GM12878 (cell line): ENCODE results near the gene CDX1. TPM values are rescaled to one million over a fixed set of nuclear protein-coding genes. Genes with fewer than 3 reads are reported as not detected.

Experiments
- ATAC-seq: fragments of 200-7000 bp; cut with Tn5 transposase; 3 replicates; pipeline ENCODE4 v1.9.1; 2020; ENCODE audit warnings: mild to moderate bottlenecking, moderate library complexity
- BruUV-seq: library from RNA; stranded (reverse); fragments of 400-500 nt; replicated peaks from 2 replicates; lab custom pipeline; 2021; lab: Mats Ljungman, UMichigan
- CTCF ChIA-PET: fragments of 300-600 bp; sonication (Branson Sonifier 250); formaldehyde crosslinking; extraction: SDS; loops from one replicate; lab custom pipeline; 2021; ENCODE audit warnings: inconsistent platforms; lab: Yijun Ruan, JAX
- POLR2A ChIA-PET: fragments of 350-600 bp; formaldehyde crosslinking; extraction: SDS; loops from one replicate; lab custom pipeline; 2021; ENCODE audit warnings: inconsistent platforms; lab: Charles Lee
- RAD21 ChIA-PET: fragments of 300-600 bp; sonication (Branson Sonifier 250); formaldehyde crosslinking; loops from one replicate; lab custom pipeline; 2023; ENCODE audit warnings: antibody characterized with exemption; ENCODE audit not compliant: unreplicated experiment; lab: Charles Lee
- SMC1A ChIA-PET: fragments of 300-600 bp; sonication (Branson Sonifier 250); formaldehyde crosslinking; loops from one replicate; lab custom pipeline; 2023; ENCODE audit not compliant: unreplicated experiment, uncharacterized antibody; lab: Charles Lee
- DNase-seq: peaks from one replicate; pipeline ENCODE4 v3.0.0-alpha.2; 2011; ENCODE audit warnings: low read depth, low spot score
- FAIRE-seq: peaks from 3 replicates; lab custom pipeline; 2011; peaks lifted over from hg19 to GRCh38; lab: Jason Lieb, UNC
- H2AFZ ChIP-seq: 2 replicates; pipeline ENCODE4 v1.6.0; 2011; ENCODE audit warnings: low read depth, low read length, control low read depth; ENCODE audit not compliant: control insufficient read depth
- H3K27ac ChIP-seq: 2 replicates; pipeline ENCODE4 v1.5.1; 2011; ENCODE audit warnings: control low read depth; ENCODE audit not compliant: control insufficient read depth, insufficient read depth
- H3K27me3 ChIP-seq, 2 experiments: replicated peaks in 1 of 2; 2 replicates each; pipeline versions ENCODE4 v1.6.0 to v1.6.1; 2011; ENCODE audit warnings: low read length in 1 of 2; ENCODE audit not compliant: control insufficient read depth in 2 of 2, insufficient read depth in 2 of 2
- H3K36me3 ChIP-seq, 2 experiments: 2 replicates each; pipeline ENCODE4 v1.5.1; 2011; ENCODE audit warnings: low read length in 1 of 2; ENCODE audit not compliant: control insufficient read depth in 2 of 2, insufficient read depth in 2 of 2
- H3K4me1 ChIP-seq: 2 replicates; pipeline ENCODE4 v1.6.1; 2011; ENCODE audit warnings: mild to moderate bottlenecking, low read length, moderate library complexity, mixed read lengths; ENCODE audit not compliant: control insufficient read depth, insufficient read depth
- H3K4me2 ChIP-seq: 2 replicates; pipeline ENCODE4 v1.6.0; 2011; ENCODE audit warnings: control low read depth; ENCODE audit not compliant: control insufficient read depth, insufficient read depth
- H3K4me3 ChIP-seq: fragments of 200-600 bp; sonication (generic); 2 replicates; pipeline ENCODE4 v1.5.1; 2016
- H3K79me2 ChIP-seq: 2 replicates; pipeline ENCODE4 v1.6.0; 2011; ENCODE audit warnings: low read length; ENCODE audit not compliant: control insufficient read depth, insufficient read depth
- H3K9ac ChIP-seq: 2 replicates; pipeline ENCODE4 v1.8.0; 2011; ENCODE audit warnings: low read length, control low read depth, mixed read lengths; ENCODE audit not compliant: control insufficient read depth, insufficient read depth
- H3K9me3 ChIP-seq: replicated peaks from 3 replicates; pipeline ENCODE4 v1.5.1; 2011; ENCODE audit warnings: mild to moderate bottlenecking, low read length; ENCODE audit not compliant: control insufficient read depth, insufficient read depth
- H4K20me1 ChIP-seq: 2 replicates; pipeline ENCODE4 v1.6.0; 2011; ENCODE audit not compliant: control insufficient read depth, insufficient read depth
- ASH2L ChIP-seq: fragments of 300-600, 200-600 bp; sonication (generic); IDR thresholded peaks from 2 replicates; pipeline ENCODE4 v1.6.1; 2017; ENCODE audit warnings: low read depth, mild to moderate bottlenecking, borderline replicate concordance
- CREM ChIP-seq: IDR thresholded peaks from 2 replicates; pipeline ENCODE4 v1.6.1; 2014; ENCODE audit warnings: antibody characterized with exemption, low read depth
- FOXK2 ChIP-seq: fragments of 450-650 bp; IDR thresholded peaks from 2 replicates; pipeline ENCODE4 v1.6.1; 2017; ENCODE audit warnings: mild to moderate bottlenecking, moderate library complexity
- GABPA ChIP-seq: IDR thresholded peaks from 2 replicates; pipeline ENCODE4 v1.6.1; 2014; ENCODE audit warnings: antibody characterized with exemption, low read depth, mild to moderate bottlenecking, inconsistent platforms
- HCFC1 ChIP-seq: fragments of 150-350 bp; IDR thresholded peaks from 2 replicates; pipeline ENCODE4 v1.6.1; 2014; ENCODE audit warnings: low read length
- IRF4 ChIP-seq: IDR thresholded peaks from 2 replicates; pipeline ENCODE4 v1.6.1; 2011; ENCODE audit warnings: low read depth, low read length
- IRF5 ChIP-seq: fragments of 450-650 bp; IDR thresholded peaks from 2 replicates; pipeline ENCODE4 v1.6.1; 2017; ENCODE audit warnings: borderline replicate concordance
- KAT2A ChIP-seq: conservative IDR thresholded peaks from 2 replicates; pipeline ENCODE4 v1.6.1; 2011; ENCODE audit warnings: low read depth, low read length; ENCODE audit not compliant: control insufficient read depth
- LARP7 ChIP-seq: fragments of 450-650 bp; IDR thresholded peaks from 2 replicates; pipeline ENCODE4 v1.6.1; 2017; ENCODE audit warnings: mild to moderate bottlenecking
- MXI1 ChIP-seq: fragments of 150-350 bp; IDR thresholded peaks from 2 replicates; pipeline ENCODE4 v1.6.1; 2011; ENCODE audit warnings: low read depth, mild to moderate bottlenecking, inconsistent platforms, low read length, improper control_type of control experiment
- POLR2AphosphoS2 ChIP-seq: IDR thresholded peaks from 2 replicates; pipeline ENCODE4 v1.6.1; 2011; ENCODE audit warnings: low read depth, mild to moderate bottlenecking, low read length, improper control_type of control experiment, moderate library complexity
- POLR2AphosphoS5 ChIP-seq: IDR thresholded peaks from 2 replicates; pipeline ENCODE4 v1.6.1; 2011; ENCODE audit warnings: mild to moderate bottlenecking, low read length, inconsistent platforms
- RUNX3 ChIP-seq: IDR thresholded peaks from 2 replicates; pipeline ENCODE4 v1.6.1; 2012; ENCODE audit warnings: low read length, inconsistent platforms
- SP1 ChIP-seq: IDR thresholded peaks from one replicate; pipeline ENCODE4 v1.6.1; 2011; ENCODE audit warnings: low read depth, low read length
- SUPT20H ChIP-seq: IDR thresholded peaks from 2 replicates; pipeline ENCODE4 v1.6.1; 2011; ENCODE audit warnings: low read depth, mild to moderate bottlenecking, low read length, moderate library complexity, borderline replicate concordance; ENCODE audit not compliant: control insufficient read depth
- TARDBP ChIP-seq: IDR thresholded peaks from 2 replicates; pipeline ENCODE4 v1.6.1; 2016; ENCODE audit warnings: borderline replicate concordance
- TCF7 ChIP-seq: IDR thresholded peaks from 2 replicates; pipeline ENCODE4 v1.6.1; 2014; ENCODE audit warnings: antibody characterized with exemption, borderline replicate concordance
- USF1 ChIP-seq: IDR thresholded peaks from 2 replicates; pipeline ENCODE4 v1.6.1; 2011; ENCODE audit warnings: borderline replicate concordance, low read depth, mild to moderate bottlenecking, moderate library complexity, mixed read lengths, low read length; ENCODE audit not compliant: insufficient read depth; ENCODE audit errors: extremely low read length
- WRNIP1 ChIP-seq: IDR thresholded peaks from 2 replicates; pipeline ENCODE4 v1.6.1; 2011; ENCODE audit warnings: low read depth, low read length, improper control_type of control experiment, borderline replicate concordance
- ZBTB11 ChIP-seq: fragments of 450-650 bp; formaldehyde crosslinking; IDR thresholded peaks from 2 replicates; pipeline ENCODE4 v1.5.0; 2022; ENCODE audit warnings: mild to moderate bottlenecking, missing genetic modification characterization
- ZNF622 ChIP-seq: fragments of 450-650 bp; IDR thresholded peaks from 2 replicates; pipeline ENCODE4 v1.6.1; 2017; ENCODE audit warnings: mild to moderate bottlenecking, inconsistent platforms
- WGBS: methylation state at CpG from one replicate; pipeline ENCODE4 v1.1.6; 2016; ENCODE audit warnings: low lambda C conversion rate; ENCODE audit not compliant: insufficient replicate concordance, insufficient coverage; ENCODE audit errors: missing lambda C conversion rate; 5-methylcytosine and 5-hydroxymethylcytosine counted together
- in situ Hi-C: fragments of 300-500 bp; cut with MboI; formaldehyde crosslinking; loops from 9 replicates; pipeline ENCODE4 v1.14.3; 2018; ENCODE audit warnings: mixed read lengths
- intact Hi-C: fragments of 100-400 bp; cut with micrococcal nuclease; formaldehyde crosslinking; loops from one replicate; pipeline ENCODE4 v1.14.2; 2022; ENCODE audit not compliant: unreplicated experiment
- polyA plus RNA-seq, 11 experiments: library from polyadenylated mRNA; depleted of rRNA in 4 of 11; unstranded in 6 of 11; stranded (reverse) in 5 of 11; fragments of >200 nt; fragmentation: Nextera tagmentation in 4 of 11; fragmentation: Illumina TruSeq in 1 of 11; extraction: Ambion mirVana in 4 of 11; extraction: Trizol in 1 of 11; gene quantifications; 1 replicate in 1 of 11; 2 replicates in 10 of 11; pipeline versions ENCODE4 v1.2.1 to v1.2.3, GENCODE V29; 2011 to 2016; ENCODE audit warnings: inconsistent platforms in 2 of 11, missing spikeins in 2 of 11, low read depth in 1 of 11
- total RNA-seq, 4 experiments: library from RNA; depleted of rRNA in 3 of 4; stranded (reverse); fragments of >200 nt in 3 of 4; fragmentation: Illumina TruSeq in 1 of 4; extraction: Trizol in 1 of 4; gene quantifications; 2 replicates each; pipeline versions ENCODE4 v1.2.1 to v1.2.3, GENCODE V29; 2013 to 2021

CDX1 gene
- total and polyA plus RNA-seq, 10 of the 15 experiments (the other 5 are each of a cell fraction or from before 2014, with no cell fraction given), result not detected

- TF ChIP-seq KAT2A, result no peak
- no peak for TF ChIP-seq IRF5
- TF ChIP-seq MXI1, result no peak
- no peak for TF ChIP-seq GABPA
- no peak for TF ChIP-seq SUPT20H
- TF ChIP-seq TCF7, result no peak
- no peak for TF ChIP-seq ASH2L
- no peak for TF ChIP-seq WRNIP1
- TF ChIP-seq LARP7, result no peak
- TF ChIP-seq SP1, result no peak
- no peak for TF ChIP-seq USF1
- TF ChIP-seq POLR2AphosphoS5, result no peak
Observed at GRCh38 chr5:150173161-150173560, 6.6 kb downstream of the CDX1 start (continued).

GRCh38 chr5:150174285-150174684, 7.7 kb downstream of the CDX1 start:
- no peak overlapping the region for H3K4me2 ChIP-seq
- ChIA-PET RAD21 (interaction anchor here (2.0 kb wide), 1 partner anchor 43 kb away, joined by 5 read pairs; no protein-coding TSS in a partner anchor), SMC1A (interaction anchor here (0.6 to 1.7 kb wide), 2 partner anchors 8 to 47 kb away, joined by 3 to 7 read pairs; no protein-coding TSS in a partner anchor), POLR2A (no interaction called here), CTCF (interaction anchor here (0.6 to 9.3 kb wide), 6 partner anchors 12 to 176 kb away, joined by 3 to 68 read pairs (median 6); no protein-coding TSS in a partner anchor)
- BruUV-seq, result no TSS peak
- no peak overlapping the region for H2AFZ ChIP-seq
- H3K27me3 ChIP-seq, result no peaks in the 10 kb centered on the region; a peak in 1 of 4 replicates
- no peak for ATAC-seq
- intact Hi-C loops (loop anchor here (2.0 kb wide), 1 partner anchor 43 kb away; no protein-coding TSS in a partner anchor), in situ Hi-C loops (no loop called here)
- no peaks in the 10 kb centered on the region for H3K4me1 ChIP-seq
- no peak overlapping the region for H3K9ac ChIP-seq
- H3K4me3 ChIP-seq, result no peak overlapping the region
- H3K9me3 ChIP-seq, result no peaks in the 10 kb centered on the region
- H3K79me2 ChIP-seq, result no peaks in the 10 kb centered on the region
- no peak for FAIRE-seq
- no peaks in the 10 kb centered on the region for H4K20me1 ChIP-seq
- H3K36me3 ChIP-seq, result no peaks in the 10 kb centered on the region
- WGBS, result 37% methylated on average over 6 of the region's 6 CpGs
- H3K27ac ChIP-seq, result no peak overlapping the region
- no peak for DNase-seq
- TF ChIP-seq FOXK2 (no peak), RUNX3 (no peak), ZBTB11 (CRISPR knock-in tag) (no peak), POLR2AphosphoS2 (no peak), HCFC1 (no peak), IRF4 (no peak), TARDBP (no peak), CREM (no peak), ZNF622 (no peak)
